Activated CD4-positive, alpha-beta T cell treated with anti-CD3 and anti-CD28 coated beads for 24 hours (primary cell): ENCODE data around the gene SLC30A9.

Experiments
- DNase-seq, 2 donors: peaks; one replicate each; pipeline ENCODE4 v3.0.0-alpha.2; 2020; ENCODE audit warnings: low read depth in 2 of 2

The SLC30A9 gene

GRCh38 chr4:41990365-41991111 lies at the start of gene SLC30A9:
Gene SLC30A9 (plus strand): TSS chr4:41990530. CDS start chr4:41990652, 122 bp downstream.
- DNase-seq, result peak; percentile 81 to 85

GRCh38 chr4:41940834-41941233 lies 49.5 kb upstream of the SLC30A9 start:
- no peak for DNase-seq

GRCh38 chr4:41943506-41943905 lies 46.8 kb upstream of the SLC30A9 start:
- DNase-seq, result no peak

- DNase-seq, result no peak
These were observed 46.2 kb upstream of the SLC30A9 start for GRCh38 chr4:41944089-41944488.

GRCh38 chr4:41949531-41949930 lies 40.8 kb upstream of the SLC30A9 start:
- DNase-seq, result no peak

- no peak for DNase-seq
These were observed 32.7 kb upstream of the SLC30A9 start for GRCh38 chr4:41957634-41958033.

- no peak for DNase-seq
These were observed 27.2 kb upstream of the SLC30A9 start for GRCh38 chr4:41963105-41963504.

GRCh38 chr4:41964401-41964800 lies 25.9 kb upstream of the SLC30A9 start:
- DNase-seq, result no peak

GRCh38 chr4:41967392-41967791 lies 22.9 kb upstream of the SLC30A9 start:
- no peak for DNase-seq

- DNase-seq, result no peak
These were observed 20.7 kb upstream of the SLC30A9 start for GRCh38 chr4:41969671-41970070.

- DNase-seq, result no peak
These were observed 15.0 kb upstream of the SLC30A9 start for GRCh38 chr4:41975341-41975740.

- DNase-seq, result no peak
These were observed 13.4 kb upstream of the SLC30A9 start for GRCh38 chr4:41976775-41977516.

- DNase-seq, result no peak
These were observed 12.6 kb upstream of the SLC30A9 start for GRCh38 chr4:41977709-41978108.

GRCh38 chr4:41981456-41981855 lies 8.9 kb upstream of the SLC30A9 start, which contains the start of gene DCAF4L1:
Gene DCAF4L1 (plus strand): TSS chr4:41981756. CDS start chr4:41981793, 37 bp downstream.
- no peak for DNase-seq

GRCh38 chr4:41982716-41983115 lies 7.6 kb upstream of the SLC30A9 start:
- no peak for DNase-seq

GRCh38 chr4:41985151-41985550 lies 5.2 kb upstream of the SLC30A9 start:
- no peak for DNase-seq

- DNase-seq, result no peak
These were observed 351 bp upstream of the SLC30A9 start for GRCh38 chr4:41989994-41990364.

- DNase-seq, result no peak
These were observed 1.8 kb downstream of the SLC30A9 start for GRCh38 chr4:41991916-41992767.

- DNase-seq, result no peak
These were observed 2.9 kb downstream of the SLC30A9 start for GRCh38 chr4:41992967-41993857.

GRCh38 chr4:41994461-41994985 lies 4.2 kb downstream of the SLC30A9 start:
- DNase-seq, result no peak

- DNase-seq, result no peak
These were observed 7.7 kb downstream of the SLC30A9 start for GRCh38 chr4:41998019-41998418.
